ENCODE measurements around the gene LRRTM4. TPM values are rescaled to one million over a fixed set of nuclear protein-coding genes. Genes with fewer than 3 reads are reported as not detected.

The LRRTM4 gene
- total RNA-seq, 1 donor from 2014 or later = not detected

- intact Hi-C loops (cut with micrococcal nuclease) = no loop called here
These were observed 413.3 kb downstream of the LRRTM4 start for GRCh38 chr2:77108915-77109314.

GRCh38 chr2:77105008-77105407, 417.2 kb downstream of the LRRTM4 start:
- ChIA-PET CTCF (no interaction called here), POLR2A (no interaction called here)
- H3K27me3 Mint-ChIP-seq = no peaks in the 10 kb centered on the region
- H3K36me3 Mint-ChIP-seq (ENCODE audit: low read depth) = no peaks in the 10 kb centered on the region
- H3K27ac Mint-ChIP-seq = no peak overlapping the region
- DNase-seq = no peak
- ATAC-seq (ENCODE audit: low read depth) = no peak
- intact Hi-C loops (cut with micrococcal nuclease) = no loop called here
- H3K4me3 Mint-ChIP-seq = no peak overlapping the region
- peaks cover 5% of the 10 kb centered on the region for H3K9me3 Mint-ChIP-seq
- no peaks in the 10 kb centered on the region for H3K4me1 Mint-ChIP-seq
- TF ChIP-seq, protein P1, sequence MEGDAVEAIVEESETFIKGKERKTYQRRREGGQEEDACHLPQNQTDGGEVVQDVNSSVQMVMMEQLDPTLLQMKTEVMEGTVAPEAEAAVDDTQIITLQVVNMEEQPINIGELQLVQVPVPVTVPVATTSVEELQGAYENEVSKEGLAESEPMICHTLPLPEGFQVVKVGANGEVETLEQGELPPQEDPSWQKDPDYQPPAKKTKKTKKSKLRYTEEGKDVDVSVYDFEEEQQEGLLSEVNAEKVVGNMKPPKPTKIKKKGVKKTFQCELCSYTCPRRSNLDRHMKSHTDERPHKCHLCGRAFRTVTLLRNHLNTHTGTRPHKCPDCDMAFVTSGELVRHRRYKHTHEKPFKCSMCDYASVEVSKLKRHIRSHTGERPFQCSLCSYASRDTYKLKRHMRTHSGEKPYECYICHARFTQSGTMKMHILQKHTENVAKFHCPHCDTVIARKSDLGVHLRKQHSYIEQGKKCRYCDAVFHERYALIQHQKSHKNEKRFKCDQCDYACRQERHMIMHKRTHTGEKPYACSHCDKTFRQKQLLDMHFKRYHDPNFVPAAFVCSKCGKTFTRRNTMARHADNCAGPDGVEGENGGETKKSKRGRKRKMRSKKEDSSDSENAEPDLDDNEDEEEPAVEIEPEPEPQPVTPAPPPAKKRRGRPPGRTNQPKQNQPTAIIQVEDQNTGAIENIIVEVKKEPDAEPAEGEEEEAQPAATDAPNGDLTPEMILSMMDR (IDR thresholded peaks at IDR 0.05) = no peak

More at GRCh38 chr2:77108915-77109314, 413.3 kb downstream of the LRRTM4 start:
- no peak for DNase-seq
- Mint-ChIP-seq H3K4me1 (no peaks in the 10 kb centered on the region), H3K27me3 (no peaks in the 10 kb centered on the region), H3K4me3 (no peak overlapping the region), H3K27ac (no peak overlapping the region), H3K36me3 (ENCODE audit: low read depth) (no peaks in the 10 kb centered on the region), H3K9me3 (peaks cover 8% of the 10 kb centered on the region)
- ChIA-PET POLR2A (no interaction called here), CTCF (no interaction called here)
- TF ChIP-seq, protein P1 (IDR thresholded peaks at IDR 0.05) = no peak
- no peak for ATAC-seq (ENCODE audit: low read depth)

DNA sequence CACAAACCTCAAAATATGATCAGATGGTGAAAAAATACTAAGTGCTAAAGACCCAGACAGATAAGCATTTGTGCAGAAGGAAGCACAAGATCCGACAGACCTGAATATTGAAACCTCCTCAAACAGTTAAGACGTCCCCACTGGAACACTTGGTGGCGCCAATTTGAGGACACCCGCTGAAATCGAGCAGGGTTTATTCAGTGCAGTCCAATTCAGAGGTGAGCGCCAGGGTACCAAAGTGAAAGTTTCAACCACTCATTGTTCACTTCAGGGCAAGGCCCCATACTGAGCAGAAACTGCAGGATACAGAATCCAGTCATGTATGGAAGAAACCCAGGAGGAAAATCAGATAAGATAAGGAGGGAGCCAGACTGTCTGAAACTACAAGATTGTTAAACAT, 417.6 kb downstream of the LRRTM4 start:
- TF ChIP-seq, protein P1 (IDR thresholded peaks at IDR 0.05) = no peak
- peaks cover 7% of the 10 kb centered on the region for H3K9me3 Mint-ChIP-seq
- POLR2A ChIA-PET = no interaction called here
- H3K4me3 Mint-ChIP-seq = no peak overlapping the region
- CTCF ChIA-PET = no interaction called here
- no peak overlapping the region for H3K27ac Mint-ChIP-seq
- no peaks in the 10 kb centered on the region for H3K27me3 Mint-ChIP-seq
- ATAC-seq (ENCODE audit: low read depth) = no peak
- no peaks in the 10 kb centered on the region for H3K4me1 Mint-ChIP-seq
- intact Hi-C loops (cut with micrococcal nuclease) = no loop called here
- DNase-seq = no peak
- no peaks in the 10 kb centered on the region for H3K36me3 Mint-ChIP-seq (ENCODE audit: low read depth)

- DNase-seq = no peak
- Mint-ChIP-seq H3K4me3 (no peak overlapping the region), H3K4me1 (no peaks in the 10 kb centered on the region), H3K36me3 (ENCODE audit: low read depth) (no peaks in the 10 kb centered on the region), H3K9me3 (peaks cover 7% of the 10 kb centered on the region), H3K27me3 (no peaks in the 10 kb centered on the region), H3K27ac (no peak overlapping the region)
- ChIA-PET CTCF (no interaction called here), POLR2A (no interaction called here)
- intact Hi-C loops (cut with micrococcal nuclease) = no loop called here
- no peak for ATAC-seq (ENCODE audit: low read depth)
- TF ChIP-seq, protein P1 (IDR thresholded peaks at IDR 0.05) = no peak
These were observed 419.2 kb downstream of the LRRTM4 start for GRCh38 chr2:77102927-77103326.

DNA sequence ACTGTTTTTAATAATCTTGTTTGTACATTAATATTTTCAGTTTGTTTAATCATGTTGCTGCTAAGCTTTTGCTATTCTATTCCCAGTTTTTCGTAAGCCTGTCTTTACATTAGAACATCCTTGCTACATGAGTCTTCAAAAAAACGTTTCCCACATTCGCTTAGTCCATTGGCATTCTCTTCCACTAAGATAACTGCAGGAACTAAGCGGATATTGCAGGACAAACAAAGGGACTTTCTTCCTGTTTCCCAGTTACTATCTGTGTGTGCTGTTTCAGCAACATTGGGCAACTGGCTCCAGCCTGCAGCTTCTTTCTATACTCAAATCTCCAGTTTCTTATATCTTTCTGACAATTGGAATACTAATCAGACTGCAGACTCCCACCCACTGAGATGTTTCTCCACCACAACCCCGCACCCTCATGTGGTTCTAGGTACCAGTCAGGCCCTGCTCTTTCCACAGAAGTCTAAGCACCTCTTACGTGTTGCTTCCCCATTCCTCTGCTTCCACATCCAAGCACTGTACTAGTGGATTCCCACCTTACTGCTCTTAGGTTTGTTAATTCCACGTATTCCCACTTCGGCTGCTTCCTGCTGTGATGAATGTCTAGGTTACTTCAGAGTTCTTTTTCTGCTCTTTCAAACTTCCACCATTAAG, 420.3 kb downstream of the LRRTM4 start:
- no peak for DNase-seq
- H3K4me1 Mint-ChIP-seq = no peaks in the 10 kb centered on the region
- H3K27ac Mint-ChIP-seq = no peak overlapping the region
- POLR2A ChIA-PET = no interaction called here
- intact Hi-C loops (cut with micrococcal nuclease) = no loop called here
- ATAC-seq (ENCODE audit: low read depth) = no peak
- peaks cover 7% of the 10 kb centered on the region for H3K9me3 Mint-ChIP-seq
- CTCF ChIA-PET = no interaction called here
- H3K27me3 Mint-ChIP-seq = no peaks in the 10 kb centered on the region
- no peak overlapping the region for H3K4me3 Mint-ChIP-seq
- no peaks in the 10 kb centered on the region for H3K36me3 Mint-ChIP-seq (ENCODE audit: low read depth)
- TF ChIP-seq, protein P1 (IDR thresholded peaks at IDR 0.05) = no peak

All from activated B cell treated with CpG ODN at 0.5 μM for 24 hours (primary cell).